ENCODE data around the gene MYH1.

DNA sequence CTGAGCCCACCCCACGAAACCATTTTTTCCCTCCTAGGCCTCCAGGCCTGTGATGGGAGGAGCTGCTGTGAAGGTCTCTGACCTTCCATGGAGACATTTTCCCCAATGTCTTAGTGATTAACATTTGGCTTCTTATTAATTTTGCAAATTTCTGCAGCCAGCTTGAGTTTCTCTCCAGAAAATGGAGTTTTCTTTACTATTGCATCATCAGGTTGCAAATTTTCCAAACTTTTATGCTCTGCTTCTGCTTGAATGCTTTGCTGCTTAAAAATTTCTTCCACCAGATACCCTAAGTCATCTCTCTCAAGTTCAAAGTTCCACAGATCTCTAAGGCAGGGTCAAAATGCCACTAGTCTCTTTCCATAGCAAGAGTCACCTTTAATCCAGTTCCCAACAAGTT lies 36.1 kb downstream of the MYH1 start:
- TF ChIP-seq, protein P1, sequence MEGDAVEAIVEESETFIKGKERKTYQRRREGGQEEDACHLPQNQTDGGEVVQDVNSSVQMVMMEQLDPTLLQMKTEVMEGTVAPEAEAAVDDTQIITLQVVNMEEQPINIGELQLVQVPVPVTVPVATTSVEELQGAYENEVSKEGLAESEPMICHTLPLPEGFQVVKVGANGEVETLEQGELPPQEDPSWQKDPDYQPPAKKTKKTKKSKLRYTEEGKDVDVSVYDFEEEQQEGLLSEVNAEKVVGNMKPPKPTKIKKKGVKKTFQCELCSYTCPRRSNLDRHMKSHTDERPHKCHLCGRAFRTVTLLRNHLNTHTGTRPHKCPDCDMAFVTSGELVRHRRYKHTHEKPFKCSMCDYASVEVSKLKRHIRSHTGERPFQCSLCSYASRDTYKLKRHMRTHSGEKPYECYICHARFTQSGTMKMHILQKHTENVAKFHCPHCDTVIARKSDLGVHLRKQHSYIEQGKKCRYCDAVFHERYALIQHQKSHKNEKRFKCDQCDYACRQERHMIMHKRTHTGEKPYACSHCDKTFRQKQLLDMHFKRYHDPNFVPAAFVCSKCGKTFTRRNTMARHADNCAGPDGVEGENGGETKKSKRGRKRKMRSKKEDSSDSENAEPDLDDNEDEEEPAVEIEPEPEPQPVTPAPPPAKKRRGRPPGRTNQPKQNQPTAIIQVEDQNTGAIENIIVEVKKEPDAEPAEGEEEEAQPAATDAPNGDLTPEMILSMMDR (IDR thresholded peaks at IDR 0.05) = no peak
- no peak for TF ChIP-seq POLR2A (IDR thresholded peaks at IDR 0.05)
